Mesodermal cell (in vitro differentiated cells): ENCODE data around the gene PROSER2. TPM values are rescaled to one million over a fixed set of nuclear protein-coding genes. Genes with fewer than 3 reads are reported as not detected.

Experiments
- H3K27ac ChIP-seq: 2 replicates; pipeline ENCODE4 v1.7.0; 2013; ENCODE audit warnings: mild to moderate bottlenecking, low read depth, low read length, moderate library complexity; ENCODE audit not compliant: severe bottlenecking
- H3K36me3 ChIP-seq: 2 replicates; pipeline ENCODE4 v1.7.1; 2013; ENCODE audit warnings: mild to moderate bottlenecking, low read length, moderate library complexity; ENCODE audit not compliant: control insufficient read depth, insufficient read depth
- H3K4me1 ChIP-seq: one replicate; pipeline ENCODE4 v1.7.1; 2013; ENCODE audit warnings: mild to moderate bottlenecking, low read length; ENCODE audit not compliant: insufficient read depth, control insufficient read depth, poor library complexity, severe bottlenecking
- H3K4me3 ChIP-seq: 2 replicates; pipeline ENCODE4 v1.7.0; 2013; ENCODE audit warnings: low read length, control low read depth, mild to moderate bottlenecking; ENCODE audit not compliant: insufficient read depth, poor library complexity, severe bottlenecking; ENCODE audit errors: extremely low read depth
- H3K9me3 ChIP-seq: 2 replicates; pipeline ENCODE4 v1.7.1; 2013; ENCODE audit warnings: mild to moderate bottlenecking, low read length, moderate library complexity; ENCODE audit not compliant: control insufficient read depth
- WGBS, 2 experiments: methylation state at CpG; one replicate each; pipeline ENCODE4 v1.1.5; 2013; ENCODE audit warnings: missing lambda C conversion rate in 2 of 2; ENCODE audit not compliant: insufficient coverage in 2 of 2; 5-methylcytosine and 5-hydroxymethylcytosine counted together
- polyA plus RNA-seq, 2 experiments: library from polyadenylated mRNA; stranded (reverse); fragments of 50-300 nt; gene quantifications; one replicate each; pipeline ENCODE4 v1.2.3, GENCODE V29; 2013

The PROSER2 gene
- polyA plus RNA-seq (2013, experiment 1 of 2), result 3.1 TPM
- 4.4 TPM for polyA plus RNA-seq (2013, experiment 2 of 2)

- WGBS, 2 experiments, result 1 to 3% methylated on average over 74 to 89 of the region's 114 CpGs
- peaks cover 11% of the 10 kb centered on the region for H3K4me1 ChIP-seq
- peak within 1 kb of the TSS; percentile 86 for H3K4me3 ChIP-seq
- no peaks in the 10 kb centered on the region for H3K9me3 ChIP-seq
- H3K27ac ChIP-seq, result no peak within 1 kb of the TSS
- H3K36me3 ChIP-seq, result no peaks in the 10 kb centered on the region
Measured at GRCh38 chr10:11823122-11823988, at the start of gene PROSER2. TSS of gene PROSER2 (plus strand) at chr10:11823356. CDS start at chr10:11852078, 28,722 bp downstream.

- Histone ChIP-seq H3K4me1 (no peaks in the 10 kb centered on the region), H3K27ac (no peak overlapping the region), H3K9me3 (no peaks in the 10 kb centered on the region), H3K36me3 (no peaks in the 10 kb centered on the region), H3K4me3 (no peak overlapping the region)
- 95 to 96% methylated on average over 3 to 4 of the region's 14 CpGs for WGBS, 2 experiments
Measured at GRCh38 chr10:11773761-11774441, 49.3 kb upstream of the PROSER2 start.

- no peaks in the 10 kb centered on the region for H3K4me1 ChIP-seq
- H3K36me3 ChIP-seq, result no peaks in the 10 kb centered on the region
- H3K4me3 ChIP-seq, result no peak overlapping the region
- 92% methylated on average over 2 of the region's 5 CpGs; no CpG with 5 or more reads in 1 of the 2 experiments for WGBS, 2 experiments
- H3K9me3 ChIP-seq, result no peaks in the 10 kb centered on the region
- no peak overlapping the region for H3K27ac ChIP-seq
Measured at GRCh38 chr10:11775412-11775811, 47.7 kb upstream of the PROSER2 start.

- no peaks in the 10 kb centered on the region for H3K36me3 ChIP-seq
- WGBS, 2 experiments, result 87 to 94% methylated on average over 3 of the region's 3 CpGs
- no peaks in the 10 kb centered on the region for H3K9me3 ChIP-seq
- H3K4me3 ChIP-seq, result no peak overlapping the region
- no peak overlapping the region for H3K27ac ChIP-seq
- H3K4me1 ChIP-seq, result no peaks in the 10 kb centered on the region
Measured at GRCh38 chr10:11776080-11776479, 47.1 kb upstream of the PROSER2 start.

- Histone ChIP-seq H3K4me1 (no peaks in the 10 kb centered on the region), H3K4me3 (no peak overlapping the region), H3K9me3 (no peaks in the 10 kb centered on the region), H3K27ac (no peak overlapping the region), H3K36me3 (no peaks in the 10 kb centered on the region)
- 89 to 97% methylated on average over 4 of the region's 6 CpGs for WGBS, 2 experiments
Measured at GRCh38 chr10:11781114-11781513, 42.0 kb upstream of the PROSER2 start.

DNA sequence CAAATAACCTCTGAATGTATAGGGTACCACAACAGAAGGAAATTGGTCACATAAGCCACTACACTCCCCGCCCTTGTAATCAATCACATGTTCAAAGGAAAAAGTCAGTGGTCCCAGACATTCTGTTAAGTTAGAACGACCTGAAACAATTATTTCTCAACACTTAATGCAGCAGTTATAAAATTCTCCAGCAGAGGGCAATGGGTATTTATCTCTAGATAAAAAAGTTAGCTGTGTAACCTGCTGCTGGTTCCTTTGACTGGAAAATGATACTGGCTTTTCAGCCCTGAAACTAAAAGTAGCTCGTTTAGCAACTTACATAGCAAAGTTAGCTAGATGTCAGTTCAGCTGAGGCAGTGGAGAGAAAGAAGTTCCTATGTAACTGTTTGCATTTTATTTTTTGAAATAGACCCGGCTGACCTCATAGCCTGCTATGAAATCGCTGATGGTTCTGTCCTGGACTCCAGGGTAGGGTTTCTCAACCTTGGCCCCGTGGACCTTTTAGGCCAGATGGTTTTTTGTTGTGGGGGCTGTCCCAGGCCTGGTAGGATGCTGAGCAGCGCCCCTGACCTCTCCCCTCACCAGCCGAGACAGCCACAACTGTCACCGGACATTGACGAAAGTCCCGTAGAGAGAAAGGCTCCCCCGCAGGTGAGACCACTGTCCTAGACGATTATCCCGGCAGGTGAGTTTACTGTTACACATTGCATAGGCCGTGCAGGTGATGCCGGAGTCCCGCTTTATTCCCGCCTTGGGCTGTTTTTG is 40.2 kb upstream of the PROSER2 start:
- no peak overlapping the region for H3K27ac ChIP-seq
- H3K4me3 ChIP-seq, result no peak overlapping the region
- no peaks in the 10 kb centered on the region for H3K4me1 ChIP-seq
- WGBS, 2 experiments, result 90 to 97% methylated on average over 14 of the region's 18 CpGs
- no peaks in the 10 kb centered on the region for H3K9me3 ChIP-seq
- H3K36me3 ChIP-seq, result no peaks in the 10 kb centered on the region

DNA sequence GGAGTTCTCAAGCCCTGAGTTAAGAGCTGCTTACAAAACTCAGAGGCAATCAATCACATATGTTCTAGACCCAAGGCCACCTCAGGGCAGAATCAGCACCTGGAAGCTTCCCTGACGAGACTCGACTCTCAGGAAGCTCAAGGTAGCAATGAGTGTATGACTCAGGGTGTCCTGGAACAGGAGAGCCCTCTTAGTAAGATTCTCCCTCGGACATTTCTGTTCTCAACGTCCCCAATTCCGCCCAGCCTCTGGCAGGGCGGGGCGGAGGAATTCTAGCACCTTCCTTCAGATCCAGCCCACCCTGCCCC is 39.6 kb upstream of the PROSER2 start:
- Histone ChIP-seq H3K9me3 (no peaks in the 10 kb centered on the region), H3K27ac (no peak overlapping the region), H3K4me3 (no peak overlapping the region), H3K4me1 (no peaks in the 10 kb centered on the region), H3K36me3 (no peaks in the 10 kb centered on the region)
- 88 to 95% methylated on average over 4 to 7 of the region's 7 CpGs for WGBS, 2 experiments

- Histone ChIP-seq H3K4me1 (no peaks in the 10 kb centered on the region), H3K4me3 (no peak overlapping the region), H3K9me3 (no peaks in the 10 kb centered on the region), H3K36me3 (no peaks in the 10 kb centered on the region), H3K27ac (no peak overlapping the region)
- 78 to 93% methylated on average over 8 to 9 of the region's 9 CpGs for WGBS, 2 experiments
Measured at GRCh38 chr10:11787374-11787773, 35.8 kb upstream of the PROSER2 start.

DNA sequence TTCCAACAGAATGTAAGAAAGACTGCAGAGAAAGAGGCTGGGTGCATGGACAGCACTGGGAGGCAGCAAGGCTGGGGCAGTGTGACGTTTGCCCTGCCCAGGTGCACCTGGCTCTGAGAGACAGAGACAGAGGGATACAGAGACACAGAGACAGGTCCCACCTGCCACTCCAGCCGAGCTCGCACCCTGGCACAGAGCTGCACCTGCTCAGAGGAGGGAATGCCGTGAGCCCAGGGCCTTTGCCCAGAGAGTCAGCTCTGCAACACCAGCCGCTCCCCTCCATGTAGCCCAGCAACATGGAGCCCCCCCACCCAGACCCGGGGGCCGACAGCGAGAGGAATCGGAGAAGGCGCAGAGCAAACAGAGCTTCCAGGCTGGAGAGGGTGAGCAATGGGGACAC is 35.3 kb upstream of the PROSER2 start:
- WGBS, 2 experiments, result 81 to 96% methylated on average over 5 to 6 of the region's 10 CpGs
- Histone ChIP-seq H3K4me1 (no peaks in the 10 kb centered on the region), H3K4me3 (no peak overlapping the region), H3K36me3 (no peaks in the 10 kb centered on the region), H3K9me3 (no peaks in the 10 kb centered on the region), H3K27ac (no peak overlapping the region)

DNA sequence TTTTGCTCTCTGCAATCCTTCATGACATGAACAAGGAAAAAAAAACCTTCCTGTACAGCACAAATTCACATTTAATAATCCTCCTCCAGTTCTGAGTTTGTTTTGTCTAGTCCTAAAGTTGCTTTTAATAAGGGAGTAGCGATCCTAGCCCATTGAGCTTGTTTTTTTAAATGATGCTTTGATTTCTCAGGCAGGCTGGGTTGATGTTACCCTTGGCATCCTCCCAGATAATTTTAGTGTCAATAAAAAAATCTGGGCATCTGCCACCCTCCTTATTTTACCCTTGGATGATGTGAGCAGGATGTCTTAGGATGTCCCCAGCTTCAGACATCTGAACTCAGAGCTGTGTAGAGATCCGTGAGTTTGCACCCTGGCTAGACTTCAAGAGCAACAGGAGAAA is 33.9 kb upstream of the PROSER2 start:
- WGBS, 2 experiments, result 63 to 100% methylated on average over 1 of the region's 2 CpGs
- Histone ChIP-seq H3K36me3 (no peaks in the 10 kb centered on the region), H3K4me1 (no peaks in the 10 kb centered on the region), H3K4me3 (no peak overlapping the region), H3K9me3 (no peaks in the 10 kb centered on the region), H3K27ac (no peak overlapping the region)
